Measurements from ENCODE around the gene C13orf42.

GRCh38 chr13:51097353-51098043 is 13.6 kb downstream of the C13orf42 start:
- TF ChIP-seq CTCF (IDR thresholded peaks at IDR 0.05) (no peak), POLR2A (IDR thresholded peaks at IDR 0.05) (no peak), POLR2AphosphoS5 (IDR thresholded peaks at IDR 0.05) (no peak)

All from suprapubic skin (tissue), 4 donors.